PFSK-1 (cell line): ENCODE data around the gene PDE4B.

ENCODE experiments used
- POLR2AphosphoS5 ChIP-seq: IDR thresholded peaks from 2 replicates; pipeline ENCODE4 v1.6.1; 2012; ENCODE audit warnings: low read depth, mild to moderate bottlenecking, control low read depth, low read length, moderate library complexity
- TF ChIP-seq, protein P1 (sequence below), 2 experiments: IDR thresholded peaks; 2 replicates each; pipeline versions ENCODE4 v1.6.1 to v1.8.0; 2011 to 2012; ENCODE audit warnings: low read depth in 2 of 2, low read length in 2 of 2, control low read depth in 1 of 2, inconsistent platforms in 1 of 2, mild to moderate bottlenecking in 1 of 2, moderate library complexity in 1 of 2; ENCODE audit not compliant: insufficient read depth in 1 of 2

DNA sequence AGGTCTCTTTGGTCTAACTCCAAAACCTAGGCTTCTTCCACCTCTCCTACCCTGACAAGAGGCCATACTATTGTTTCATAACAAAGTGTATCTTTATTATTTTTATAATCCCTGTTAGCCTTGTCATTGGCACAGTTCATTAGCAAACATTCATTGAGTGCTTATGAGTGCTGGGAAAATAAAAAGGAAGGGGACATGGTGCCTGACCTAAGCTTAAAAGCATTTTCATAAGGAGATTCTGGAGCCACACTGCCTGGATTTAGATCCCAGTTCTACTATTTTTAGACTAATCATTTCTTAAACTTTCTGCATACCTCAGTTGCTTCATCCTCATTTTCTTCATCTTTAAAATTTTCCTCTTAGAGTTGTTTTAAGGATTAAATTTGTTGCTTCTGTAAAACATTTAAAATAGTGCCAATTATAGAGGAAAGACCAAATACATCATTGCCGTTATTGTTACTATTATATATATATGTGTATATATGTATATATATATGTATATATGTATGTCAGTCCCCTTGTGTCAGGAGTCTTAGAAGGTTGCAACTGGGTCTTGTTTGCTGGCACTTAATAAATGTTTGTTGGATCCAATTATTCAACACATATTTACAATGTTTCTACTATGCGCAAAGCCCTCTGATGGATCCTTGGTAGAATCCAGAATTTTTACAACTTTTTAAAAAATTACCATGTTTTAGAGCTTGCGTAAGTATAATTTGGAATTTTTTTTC lies 490.4 kb downstream of the PDE4B start:
- TF ChIP-seq POLR2AphosphoS5 = no peak
- TF ChIP-seq, protein P1, sequence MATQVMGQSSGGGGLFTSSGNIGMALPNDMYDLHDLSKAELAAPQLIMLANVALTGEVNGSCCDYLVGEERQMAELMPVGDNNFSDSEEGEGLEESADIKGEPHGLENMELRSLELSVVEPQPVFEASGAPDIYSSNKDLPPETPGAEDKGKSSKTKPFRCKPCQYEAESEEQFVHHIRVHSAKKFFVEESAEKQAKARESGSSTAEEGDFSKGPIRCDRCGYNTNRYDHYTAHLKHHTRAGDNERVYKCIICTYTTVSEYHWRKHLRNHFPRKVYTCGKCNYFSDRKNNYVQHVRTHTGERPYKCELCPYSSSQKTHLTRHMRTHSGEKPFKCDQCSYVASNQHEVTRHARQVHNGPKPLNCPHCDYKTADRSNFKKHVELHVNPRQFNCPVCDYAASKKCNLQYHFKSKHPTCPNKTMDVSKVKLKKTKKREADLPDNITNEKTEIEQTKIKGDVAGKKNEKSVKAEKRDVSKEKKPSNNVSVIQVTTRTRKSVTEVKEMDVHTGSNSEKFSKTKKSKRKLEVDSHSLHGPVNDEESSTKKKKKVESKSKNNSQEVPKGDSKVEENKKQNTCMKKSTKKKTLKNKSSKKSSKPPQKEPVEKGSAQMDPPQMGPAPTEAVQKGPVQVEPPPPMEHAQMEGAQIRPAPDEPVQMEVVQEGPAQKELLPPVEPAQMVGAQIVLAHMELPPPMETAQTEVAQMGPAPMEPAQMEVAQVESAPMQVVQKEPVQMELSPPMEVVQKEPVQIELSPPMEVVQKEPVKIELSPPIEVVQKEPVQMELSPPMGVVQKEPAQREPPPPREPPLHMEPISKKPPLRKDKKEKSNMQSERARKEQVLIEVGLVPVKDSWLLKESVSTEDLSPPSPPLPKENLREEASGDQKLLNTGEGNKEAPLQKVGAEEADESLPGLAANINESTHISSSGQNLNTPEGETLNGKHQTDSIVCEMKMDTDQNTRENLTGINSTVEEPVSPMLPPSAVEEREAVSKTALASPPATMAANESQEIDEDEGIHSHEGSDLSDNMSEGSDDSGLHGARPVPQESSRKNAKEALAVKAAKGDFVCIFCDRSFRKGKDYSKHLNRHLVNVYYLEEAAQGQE (IDR thresholded peaks at IDR 0.05; ENCODE audit: insufficient read depth in 1 of 2, low read depth in 2 of 2, low read length in 2 of 2) = no peak
